Stimulated activated CD4-positive, alpha-beta T cell treated with anti-CD3 and anti-CD28 coated beads, Interleukin-1b, Interleukin-23, amount 100 ng/mL, for 4 hours (primary cell): ENCODE measurements around the gene CYFIP2.

Source experiments
- DNase-seq, 2 donors: peaks; one replicate each; pipeline ENCODE4 v3.0.0-alpha.2; 2020; ENCODE audit warnings: low read depth in 2 of 2

Gene CYFIP2

DNA sequence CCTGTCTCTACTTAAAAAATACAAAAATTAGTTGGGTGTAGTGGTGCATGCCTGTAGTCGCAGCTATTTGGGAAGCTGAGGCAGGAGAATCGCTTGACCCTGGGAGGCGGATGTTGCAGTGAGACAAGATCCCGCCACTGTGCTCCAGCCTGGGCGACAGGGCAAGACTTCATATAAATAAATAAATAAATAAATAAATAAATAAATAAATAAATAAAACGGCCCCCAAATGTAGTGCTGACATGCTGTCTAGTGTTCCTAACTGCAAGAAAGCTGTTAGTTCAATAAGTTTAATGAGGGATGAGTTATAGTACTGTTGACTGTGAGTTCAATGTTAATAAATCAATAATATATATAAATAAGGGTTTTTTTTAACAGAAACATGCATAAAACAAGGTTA, 7.5 kb upstream of the CYFIP2 start:
- no peak for DNase-seq

DNA sequence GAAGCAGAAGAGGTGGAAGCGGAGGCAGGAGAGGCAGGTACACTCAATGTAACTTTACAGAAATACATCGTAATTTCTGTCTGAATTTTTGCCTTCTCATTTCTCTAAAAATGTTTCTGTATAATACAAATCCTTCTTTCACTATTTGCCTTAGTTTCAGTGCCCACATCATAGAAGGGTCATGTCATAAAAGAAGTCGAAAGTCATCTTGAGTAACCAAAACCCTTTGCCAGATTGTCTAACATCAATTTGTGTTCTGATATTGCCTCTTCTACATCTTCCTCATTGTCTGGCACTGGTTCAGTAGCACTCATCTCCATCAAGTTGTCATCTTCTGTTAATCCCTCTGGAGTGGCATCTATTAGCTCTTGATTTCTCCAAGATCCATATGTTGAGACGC, 6.2 kb upstream of the CYFIP2 start:
- no peak for DNase-seq

DNA sequence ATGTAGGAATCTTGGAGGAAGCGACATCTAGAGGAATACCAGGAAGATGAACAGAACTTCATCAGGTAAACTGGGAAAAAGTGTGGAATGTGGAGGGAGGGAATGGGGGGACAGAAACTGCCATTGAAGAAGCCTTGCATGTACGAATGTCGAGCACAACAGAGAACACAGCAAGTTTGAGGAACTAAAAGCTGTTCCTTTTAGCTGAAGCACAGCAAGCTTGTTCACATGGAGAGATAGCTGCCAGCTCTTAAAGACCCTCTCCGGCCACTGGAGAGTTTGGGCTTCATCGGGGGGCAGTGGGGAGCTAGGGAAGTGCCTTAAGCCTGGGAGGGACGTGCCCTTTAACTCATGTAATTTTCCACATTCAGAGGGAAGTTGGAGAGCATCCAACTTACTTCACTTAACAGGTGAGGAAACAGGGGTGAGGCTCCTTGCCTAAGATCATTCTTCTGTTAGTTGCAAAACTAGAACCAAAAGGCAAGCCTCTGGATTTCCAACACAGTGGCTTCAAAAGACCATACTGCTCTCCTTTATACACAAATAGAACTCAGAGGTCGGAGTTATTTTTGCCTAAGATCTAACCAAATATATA, 2.3 kb upstream of the CYFIP2 start:
- no peak for DNase-seq

DNA sequence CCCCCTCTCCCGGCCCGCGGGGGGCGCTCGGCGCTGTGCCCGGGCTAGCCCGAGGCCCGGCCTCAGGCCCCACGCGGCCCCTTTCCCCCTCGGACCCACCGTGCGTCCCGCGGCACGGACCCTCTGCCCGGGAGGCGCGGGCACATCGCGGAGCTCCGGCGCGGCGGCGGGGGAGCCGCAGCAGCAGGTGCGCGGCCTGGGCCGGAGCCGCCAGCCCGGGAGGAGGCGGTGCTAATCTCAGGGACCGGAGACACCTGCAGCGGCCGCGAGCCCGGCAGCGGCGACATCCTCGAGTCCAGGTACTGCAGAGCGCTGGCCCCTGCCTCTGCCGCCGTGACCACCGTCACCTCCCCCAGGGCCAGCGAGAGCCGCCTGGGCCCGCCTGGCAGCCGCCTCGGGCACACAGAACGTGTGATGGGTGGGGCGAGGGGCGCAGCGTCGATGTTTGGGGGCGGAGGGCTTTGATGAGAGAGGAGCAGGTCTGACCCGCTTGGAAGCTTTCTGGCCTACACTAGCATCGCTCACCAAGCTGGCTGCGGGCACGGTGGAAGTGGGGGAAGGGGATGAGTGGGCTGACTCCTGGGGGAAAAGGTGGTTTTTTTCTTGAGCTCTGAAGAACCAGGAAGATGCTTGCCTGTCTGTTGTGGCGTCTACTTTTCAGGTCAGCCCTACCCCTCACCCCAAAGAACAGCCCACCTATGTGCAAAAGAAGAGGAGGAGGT, 524 bp downstream of the CYFIP2 start:
- peak in 1 of 2 donors; percentile 42 for DNase-seq

DNA sequence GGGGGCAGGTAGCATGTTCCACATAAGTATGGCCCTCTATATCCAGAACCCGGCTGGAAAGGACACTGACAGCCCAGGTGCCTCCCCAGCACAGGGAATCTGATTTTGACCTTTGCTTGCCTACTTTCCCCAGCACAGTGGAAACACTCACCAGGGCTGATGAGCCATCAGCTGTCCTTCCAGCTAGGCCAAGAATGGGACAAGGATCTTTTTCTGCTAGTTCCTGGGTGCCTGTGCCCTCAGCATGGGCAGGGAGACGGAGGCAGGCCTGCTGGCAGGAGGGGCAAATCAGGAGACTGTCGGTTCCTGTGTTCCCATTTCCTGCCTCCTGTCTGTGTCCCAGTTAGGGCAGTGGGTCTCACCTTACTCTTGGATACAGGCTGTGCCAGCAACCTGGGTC, 1.1 kb downstream of the CYFIP2 start:
- no peak for DNase-seq

DNA sequence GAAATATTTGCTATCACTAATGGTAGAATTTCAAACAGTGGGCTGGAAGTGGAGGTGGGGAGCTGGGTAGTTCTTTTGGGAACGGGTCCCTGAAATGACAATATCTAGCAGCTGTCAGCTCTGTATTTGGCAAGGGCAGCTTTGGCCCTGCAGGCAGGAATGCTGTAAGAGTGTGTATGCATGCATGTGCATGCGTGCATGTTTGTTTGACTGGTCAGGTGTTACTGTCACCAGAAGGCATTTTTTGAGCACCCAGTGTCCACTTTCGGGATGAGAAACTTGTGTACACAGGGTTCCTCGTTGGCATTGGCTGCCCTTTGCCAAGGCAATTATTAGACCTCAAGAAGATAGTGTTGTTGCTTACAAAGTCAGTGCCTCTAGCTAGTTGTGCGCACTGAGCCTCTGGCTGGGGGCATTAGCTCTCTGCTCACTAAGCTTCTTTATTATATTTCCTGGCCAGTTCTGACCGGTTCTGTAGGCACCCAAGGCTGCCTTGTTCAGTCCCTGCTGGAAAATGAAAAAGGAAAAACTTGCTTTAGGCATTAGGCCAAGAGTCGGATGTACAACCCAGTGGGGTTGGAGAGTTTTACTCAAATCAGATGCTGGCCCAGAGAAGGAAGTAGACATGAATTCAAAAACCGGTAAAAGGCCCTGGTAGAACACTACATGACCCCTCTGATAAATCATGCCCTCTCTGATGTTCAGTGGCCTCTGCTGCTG, 2.0 kb downstream of the CYFIP2 start:
- no peak for DNase-seq

DNA sequence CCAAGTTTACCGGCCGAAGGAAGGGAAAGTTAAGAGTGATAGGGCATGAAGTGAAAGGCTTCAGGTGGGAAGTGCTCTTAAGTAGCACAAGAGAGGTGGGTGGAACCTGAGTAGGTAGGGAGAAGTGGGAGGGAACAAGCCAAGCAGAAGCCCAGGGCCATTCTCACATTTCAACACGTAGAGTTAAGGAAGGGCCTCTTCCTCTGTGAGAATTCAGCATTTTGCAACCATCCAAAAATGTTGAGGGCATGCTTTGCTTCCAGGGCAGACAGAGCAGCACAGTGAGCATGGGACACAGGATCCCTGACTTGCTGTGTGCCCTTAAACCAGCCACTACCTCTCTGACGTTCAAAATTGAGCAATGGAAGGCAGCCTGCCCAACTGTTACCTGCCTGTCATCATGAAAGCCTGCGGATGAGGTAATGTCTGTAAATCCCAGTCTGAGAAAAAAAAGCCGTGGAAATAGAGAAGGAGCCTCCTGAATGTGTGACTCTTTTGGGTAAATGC, 3.3 kb downstream of the CYFIP2 start:
- no peak for DNase-seq

DNA sequence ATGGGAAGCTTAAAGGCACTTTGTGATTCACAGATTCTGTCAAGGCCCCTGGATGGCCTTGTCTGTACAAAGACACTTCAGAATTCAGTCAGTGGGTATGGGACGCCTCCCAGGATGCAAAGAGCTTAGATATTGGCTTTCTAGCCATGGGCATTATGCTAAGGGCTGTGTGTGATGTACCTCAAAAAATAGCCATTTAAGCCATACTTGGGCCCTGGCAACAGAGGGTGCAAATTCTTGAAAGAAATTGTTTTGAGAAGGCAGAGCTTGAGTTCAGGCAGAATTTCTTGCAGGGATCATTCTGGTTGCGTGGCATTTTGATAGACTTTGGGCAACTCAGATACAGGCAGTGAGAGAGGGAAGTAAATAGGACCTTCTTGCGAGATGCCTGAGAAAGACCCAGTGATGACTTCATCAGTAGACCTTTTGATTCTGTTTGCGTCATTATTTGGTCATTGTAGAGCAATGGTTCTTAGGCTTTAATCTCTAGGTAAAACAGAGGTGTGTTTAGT, 3.9 kb downstream of the CYFIP2 start:
- DNase-seq: no peak

DNA sequence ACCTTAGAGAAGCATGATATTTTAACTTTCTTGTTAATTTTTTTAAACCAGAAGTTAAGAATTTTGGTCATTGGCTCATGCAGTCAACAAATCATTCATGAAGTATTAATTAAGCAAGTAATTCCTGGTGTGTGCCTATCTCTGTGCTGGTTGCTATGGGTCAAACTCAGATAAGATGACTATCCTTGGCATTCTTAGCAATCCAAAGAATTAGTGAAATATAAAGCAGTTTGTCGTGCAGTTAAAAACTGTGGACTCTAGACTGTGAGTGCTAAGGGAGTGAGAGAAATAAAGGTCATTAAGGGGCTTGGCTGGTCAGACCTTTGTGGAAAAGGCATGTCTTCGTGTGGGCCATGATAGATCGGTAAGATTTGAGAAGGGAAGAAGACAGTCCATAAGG, 4.8 kb downstream of the CYFIP2 start:
- no peak for DNase-seq

DNA sequence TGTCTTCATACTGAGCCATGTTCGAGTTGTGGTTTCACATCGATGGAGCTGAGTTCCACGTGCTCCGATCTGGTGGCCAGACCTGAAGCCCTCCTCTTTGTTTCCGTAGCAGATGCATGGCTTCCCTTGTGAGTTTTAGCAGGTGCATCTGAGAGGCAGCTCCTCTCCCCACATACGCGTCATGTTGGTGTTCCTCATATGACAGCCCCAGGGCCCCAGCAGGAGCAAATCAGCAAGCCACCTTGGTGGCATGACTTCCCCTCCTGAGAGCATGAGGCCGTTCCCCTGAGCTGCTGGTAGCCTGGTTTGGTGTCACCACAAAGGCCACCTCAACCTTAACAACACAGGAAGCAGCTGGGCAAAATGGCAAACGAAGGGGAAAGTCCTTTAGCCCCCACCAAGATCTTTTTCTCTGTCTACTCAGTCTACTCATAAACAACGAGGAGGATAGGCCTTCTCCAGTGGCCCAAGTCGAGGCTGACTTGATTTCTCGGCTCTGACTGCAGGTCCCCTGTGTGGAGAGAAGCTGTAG, 5.9 kb downstream of the CYFIP2 start:
- DNase-seq: peak; percentile 46 to 50

DNA sequence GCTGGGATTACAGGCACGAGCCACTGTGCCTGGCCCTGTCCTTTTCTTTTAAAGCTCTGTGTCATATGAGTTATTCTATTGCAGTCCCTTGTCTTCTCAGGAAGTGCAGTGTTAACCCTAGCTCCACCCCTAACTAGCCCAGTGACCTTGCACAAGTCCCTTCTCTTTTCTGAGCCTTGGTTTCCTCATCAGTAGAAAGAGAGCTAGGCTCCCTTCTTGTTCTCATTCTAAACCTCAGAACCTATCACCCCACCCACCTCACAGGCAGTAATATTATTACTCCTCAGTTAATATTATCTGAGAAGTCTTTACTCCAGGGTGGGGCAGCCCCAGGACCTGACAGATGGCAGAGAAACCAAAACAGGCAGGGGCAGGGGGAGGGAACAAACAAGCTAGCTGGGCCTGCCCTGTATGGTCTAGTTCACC, 7.2 kb downstream of the CYFIP2 start:
- DNase-seq: no peak

DNA sequence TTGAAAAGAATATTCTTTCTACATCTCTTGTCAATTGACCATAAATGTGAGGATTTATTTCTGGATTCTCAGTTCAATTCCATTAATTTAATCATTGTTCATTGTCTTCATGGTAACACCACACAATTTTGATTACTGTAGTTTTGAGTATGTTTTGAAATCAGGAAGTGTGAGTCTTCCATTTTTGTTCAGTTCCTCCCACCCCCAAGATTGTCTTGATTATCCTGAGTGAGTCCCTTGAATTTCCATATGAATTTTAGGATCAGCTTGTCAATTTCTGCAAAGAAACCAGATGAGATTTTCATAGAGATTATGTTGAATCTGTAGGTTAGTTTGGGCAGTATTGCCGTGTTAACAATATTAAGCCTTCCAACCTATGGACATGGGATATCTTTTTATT, 9.5 kb downstream of the CYFIP2 start:
- DNase-seq: no peak

DNA sequence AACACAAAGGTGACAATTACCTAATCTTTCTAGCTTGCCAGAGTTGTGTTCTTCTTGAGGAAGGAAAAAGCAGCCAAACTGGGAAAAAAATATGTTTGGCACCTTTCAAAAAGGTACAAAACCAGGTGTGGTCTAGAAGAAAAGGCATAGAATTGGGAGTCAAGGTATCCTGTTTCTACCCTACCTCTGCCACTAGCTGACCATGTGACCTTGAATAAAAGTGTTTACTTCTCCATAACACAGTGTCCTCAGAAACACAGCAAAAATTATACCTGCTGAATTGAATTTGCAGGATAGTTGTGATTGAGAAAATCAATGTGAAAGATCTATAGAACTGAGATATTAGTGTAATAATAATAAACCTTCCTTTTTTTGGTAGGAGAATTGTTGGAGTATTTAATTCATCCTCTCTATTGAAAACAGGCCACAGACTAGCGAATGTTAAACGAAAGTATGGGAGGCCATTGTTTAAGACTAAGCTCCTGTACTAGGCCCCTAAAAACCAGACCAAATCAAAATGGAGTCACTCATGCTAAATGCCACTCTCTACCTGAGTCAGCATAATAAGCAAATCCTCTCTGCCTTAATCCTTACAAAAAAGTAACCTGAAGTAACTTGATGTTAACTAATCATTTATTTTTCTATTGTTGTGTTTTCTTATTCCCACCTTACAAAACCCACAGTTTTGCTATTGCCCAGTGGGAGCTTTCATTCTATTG, 12.6 kb downstream of the CYFIP2 start:
- no peak for DNase-seq

DNA sequence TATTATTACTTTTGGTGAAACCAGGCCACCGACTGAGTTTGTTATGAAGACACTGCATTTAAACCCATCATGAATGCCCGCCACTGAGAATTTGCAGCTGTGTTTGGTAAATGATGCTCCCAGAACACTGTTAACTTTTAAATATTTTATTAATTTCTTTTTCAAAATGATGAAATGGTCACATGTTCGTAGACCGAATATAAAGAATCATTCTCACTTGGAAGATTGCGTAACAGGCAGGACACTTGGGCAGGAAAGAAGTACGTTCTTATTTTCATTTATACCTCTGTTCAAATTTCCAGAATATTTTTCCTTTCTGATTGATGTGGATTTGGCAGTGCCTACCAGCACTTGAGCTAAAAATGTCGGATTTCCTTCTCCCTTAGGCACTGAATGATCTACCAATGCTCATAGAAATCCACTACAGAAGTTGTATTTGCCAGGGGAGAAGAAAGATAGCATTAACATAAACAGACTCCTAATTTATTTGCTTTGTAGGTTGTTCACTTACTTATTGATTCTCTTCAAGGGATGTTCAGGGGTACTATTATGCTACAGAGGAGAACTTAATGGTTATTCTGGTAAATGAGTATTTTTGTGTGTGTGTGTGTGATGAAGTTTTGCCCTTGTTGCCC, 13.8 kb downstream of the CYFIP2 start:
- no peak for DNase-seq

DNA sequence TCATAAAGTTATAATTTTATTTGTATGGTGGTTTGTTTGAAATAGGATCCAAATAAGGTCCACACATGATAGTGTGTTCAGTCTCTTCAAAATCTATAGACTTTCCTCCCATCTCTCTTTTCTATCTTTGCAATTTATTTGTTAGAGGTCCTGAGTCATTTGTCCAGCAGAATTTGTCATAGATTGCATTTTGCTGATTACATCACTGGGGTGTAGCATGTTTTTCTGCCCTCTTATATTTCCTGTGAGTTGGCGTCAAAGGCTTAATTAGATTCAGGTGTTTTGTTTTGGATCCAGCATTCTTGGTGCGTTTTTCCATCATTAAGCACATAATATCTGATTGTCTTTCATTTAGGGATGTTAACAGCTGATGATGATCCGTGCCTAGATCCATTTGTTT, 15.0 kb downstream of the CYFIP2 start:
- DNase-seq: no peak

DNA sequence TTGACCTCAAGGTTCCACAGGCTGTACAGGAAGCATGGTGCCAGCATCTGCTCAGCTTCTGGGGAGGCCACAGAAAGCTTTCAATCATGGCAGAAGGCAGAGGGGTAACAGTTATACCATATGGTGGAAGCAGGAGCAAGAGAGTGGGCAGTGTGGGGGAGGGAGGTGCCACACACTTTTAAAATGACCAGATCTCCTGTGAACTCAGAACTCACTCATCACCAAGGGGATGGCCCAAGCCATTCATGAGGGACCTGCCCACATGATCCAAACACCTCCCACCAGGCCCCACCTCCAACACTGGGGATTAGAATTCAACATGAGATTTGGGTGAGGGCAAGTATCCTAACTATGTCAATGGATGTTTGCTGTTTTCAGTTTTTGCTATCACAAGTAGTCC, 16.2 kb downstream of the CYFIP2 start:
- DNase-seq: no peak

DNA sequence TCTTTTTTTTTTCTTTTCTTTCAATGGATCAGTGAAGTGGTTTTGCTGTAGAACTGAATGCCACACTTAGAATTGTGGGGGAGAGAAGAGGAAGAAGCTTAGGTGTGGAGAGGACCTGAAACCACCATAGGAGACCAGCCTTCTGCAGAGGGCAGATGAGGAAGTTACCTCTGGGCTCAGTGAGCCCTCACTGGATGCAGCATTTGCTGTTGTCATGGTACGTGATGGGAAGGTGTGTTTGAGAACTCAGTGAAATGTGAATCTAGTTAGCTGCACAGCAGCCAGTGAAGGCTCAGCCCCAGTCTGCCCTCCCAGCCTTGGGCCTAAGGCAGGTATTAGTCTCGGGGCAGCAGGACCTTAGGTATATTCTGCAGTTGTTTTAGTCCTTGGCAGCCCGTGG, 17.5 kb downstream of the CYFIP2 start:
- DNase-seq: no peak

DNA sequence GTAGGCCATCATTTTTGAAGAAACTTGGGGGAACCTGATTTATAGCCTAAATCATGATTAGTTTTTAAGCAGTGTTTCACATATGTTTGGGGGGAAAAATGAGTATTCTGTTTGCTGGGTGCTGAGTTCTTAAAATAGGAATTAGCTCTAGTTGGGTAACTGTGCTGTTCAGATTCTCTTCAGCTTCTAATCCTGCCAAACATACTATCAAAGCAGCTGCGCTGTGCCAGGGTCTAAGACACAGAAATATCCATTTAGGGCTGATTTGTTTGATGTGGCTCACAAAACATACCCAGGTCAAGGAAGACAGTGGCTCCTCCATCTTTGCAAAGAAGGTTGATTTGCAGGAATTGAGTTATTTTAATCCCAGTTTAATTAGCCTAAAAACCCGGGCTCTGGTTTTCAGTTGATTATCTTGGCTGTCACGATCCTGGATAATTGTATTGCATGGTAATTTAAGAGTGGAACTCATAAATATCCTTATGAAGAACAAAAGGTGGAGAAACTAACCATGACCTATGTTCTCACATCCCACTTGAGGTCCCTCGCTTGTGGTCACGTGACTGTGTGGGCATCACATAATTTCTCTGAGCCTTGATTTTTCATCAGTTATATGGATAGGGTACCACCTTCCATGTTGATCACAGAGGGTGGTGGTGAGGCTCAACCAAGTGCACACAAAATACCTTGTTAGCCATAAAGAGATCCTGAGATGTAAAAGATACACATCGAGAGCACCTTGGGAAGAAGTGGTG, 18.7 kb downstream of the CYFIP2 start:
- no peak for DNase-seq

DNA sequence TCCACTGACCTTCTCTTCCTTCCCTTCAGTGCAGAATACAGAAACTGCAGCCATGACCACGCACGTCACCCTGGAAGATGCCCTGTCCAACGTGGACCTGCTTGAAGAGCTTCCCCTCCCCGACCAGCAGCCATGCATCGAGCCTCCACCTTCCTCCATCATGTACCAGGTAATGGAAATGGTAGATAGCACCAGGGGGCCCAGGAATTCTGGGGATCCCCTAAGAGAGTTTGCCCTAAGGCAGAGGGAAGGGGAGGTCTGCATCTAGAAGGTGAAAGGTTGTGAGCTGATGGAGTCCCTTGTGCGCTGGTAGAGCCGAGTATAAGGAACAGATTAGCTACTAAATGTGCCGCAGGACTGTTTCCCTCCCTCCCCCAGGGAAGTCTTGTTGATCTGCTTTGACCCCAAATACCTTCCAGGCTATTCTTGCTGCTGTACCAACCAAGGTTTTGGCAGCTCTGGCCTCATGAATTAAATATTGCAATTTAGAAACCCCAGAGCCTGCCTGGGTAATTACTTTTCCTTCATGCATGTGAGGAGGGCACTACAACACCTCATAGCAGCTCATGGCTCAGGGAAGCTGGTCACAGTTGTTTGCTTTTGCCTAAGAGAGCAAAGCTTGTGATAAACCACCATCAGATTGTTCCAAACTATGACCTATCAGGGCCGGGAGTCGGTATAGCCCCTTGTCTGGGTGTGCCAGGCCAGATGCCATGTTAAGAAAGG, 19.6 kb downstream of the CYFIP2 start:
- DNase-seq: no peak

DNA sequence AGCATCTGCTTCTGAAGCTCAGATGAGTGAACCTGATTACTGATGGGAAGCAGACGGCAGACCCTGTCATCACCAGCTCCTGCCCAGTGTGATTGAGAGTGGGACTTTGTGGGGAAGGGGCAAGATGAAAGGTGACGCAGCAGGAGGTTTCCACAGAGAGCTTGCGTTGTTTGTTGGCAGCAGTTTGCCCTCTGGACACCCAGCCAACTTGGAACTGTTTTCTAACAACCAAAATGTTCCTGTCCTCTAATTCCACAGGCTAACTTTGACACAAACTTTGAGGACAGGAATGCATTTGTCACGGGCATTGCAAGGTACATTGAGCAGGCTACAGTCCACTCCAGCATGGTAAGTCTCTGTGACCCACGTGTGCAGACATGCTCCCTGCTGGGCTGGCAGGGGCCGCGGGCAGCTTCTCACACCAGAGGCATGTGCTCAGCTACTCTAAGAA, 20.9 kb downstream of the CYFIP2 start:
- DNase-seq: no peak
